SKM-1 treated with dmso at 0.1 percent for 144 hours (cell line): ENCODE data around the gene STK32A.

Experiments
- DNase-seq: peaks from one replicate; lab custom pipeline; 2025; ENCODE audit not compliant: unreplicated experiment; lab: John Stamatoyannopoulos, UW

The STK32A gene

GRCh38 chr5:147248561-147248960, 13.7 kb downstream of the STK32A start:
- DNase-seq, result no peak

- no peak for DNase-seq
These were observed 25.0 kb downstream of the STK32A start for GRCh38 chr5:147259837-147260236.

- DNase-seq, result no peak
These were observed 32.4 kb downstream of the STK32A start for GRCh38 chr5:147267082-147267832.

GRCh38 chr5:147276497-147276896, 41.7 kb downstream of the STK32A start:
- DNase-seq, result no peak

GRCh38 chr5:147286296-147286695, 51.5 kb downstream of the STK32A start:
- no peak for DNase-seq

GRCh38 chr5:147287110-147287509, 52.3 kb downstream of the STK32A start:
- no peak for DNase-seq

- DNase-seq, result no peak
These were observed 55.4 kb downstream of the STK32A start for GRCh38 chr5:147290261-147290660.

GRCh38 chr5:147303251-147303650, 68.4 kb downstream of the STK32A start:
- DNase-seq, result no peak

GRCh38 chr5:147303976-147304375, 69.2 kb downstream of the STK32A start:
- DNase-seq, result no peak

GRCh38 chr5:147305147-147305546, 70.3 kb downstream of the STK32A start:
- DNase-seq, result no peak

GRCh38 chr5:147306351-147306750, 71.5 kb downstream of the STK32A start:
- no peak for DNase-seq

- no peak for DNase-seq
These were observed 72.3 kb downstream of the STK32A start for GRCh38 chr5:147307170-147307569.

- no peak for DNase-seq
These were observed 74.8 kb downstream of the STK32A start for GRCh38 chr5:147309621-147310020.

- no peak for DNase-seq
These were observed 75.4 kb downstream of the STK32A start for GRCh38 chr5:147310059-147310704.

- no peak for DNase-seq
These were observed 83.3 kb downstream of the STK32A start for GRCh38 chr5:147317978-147318684.

- no peak for DNase-seq
These were observed 86.7 kb downstream of the STK32A start for GRCh38 chr5:147321569-147321968.

- no peak for DNase-seq
These were observed 92.6 kb downstream of the STK32A start for GRCh38 chr5:147327421-147327820.

- DNase-seq, result no peak
These were observed 93.1 kb downstream of the STK32A start for GRCh38 chr5:147327905-147328304.

GRCh38 chr5:147332658-147333057, 97.8 kb downstream of the STK32A start:
- no peak for DNase-seq

- no peak for DNase-seq
These were observed 102.0 kb downstream of the STK32A start for GRCh38 chr5:147336876-147337275.

GRCh38 chr5:147339313-147339712, 104.5 kb downstream of the STK32A start:
- no peak for DNase-seq

GRCh38 chr5:147340941-147341340, 106.1 kb downstream of the STK32A start:
- DNase-seq, result no peak
